WI38 (cell line): ENCODE results near the gene ISCU.

ENCODE experiments used
- H3K4me3 ChIP-seq: 2 replicates; pipeline ENCODE4 v1.5.1; 2011; ENCODE audit warnings: low read depth, mild to moderate bottlenecking, control low read depth, low read length
- TF ChIP-seq, protein P1 (sequence below): IDR thresholded peaks from 2 replicates; pipeline ENCODE4 v1.5.1; 2012; ENCODE audit warnings: low read depth, mild to moderate bottlenecking, control low read depth, low read length

ISCU gene

GRCh38 chr12:108612788-108613282 is 50.4 kb downstream of the ISCU start:
- TF ChIP-seq, protein P1, sequence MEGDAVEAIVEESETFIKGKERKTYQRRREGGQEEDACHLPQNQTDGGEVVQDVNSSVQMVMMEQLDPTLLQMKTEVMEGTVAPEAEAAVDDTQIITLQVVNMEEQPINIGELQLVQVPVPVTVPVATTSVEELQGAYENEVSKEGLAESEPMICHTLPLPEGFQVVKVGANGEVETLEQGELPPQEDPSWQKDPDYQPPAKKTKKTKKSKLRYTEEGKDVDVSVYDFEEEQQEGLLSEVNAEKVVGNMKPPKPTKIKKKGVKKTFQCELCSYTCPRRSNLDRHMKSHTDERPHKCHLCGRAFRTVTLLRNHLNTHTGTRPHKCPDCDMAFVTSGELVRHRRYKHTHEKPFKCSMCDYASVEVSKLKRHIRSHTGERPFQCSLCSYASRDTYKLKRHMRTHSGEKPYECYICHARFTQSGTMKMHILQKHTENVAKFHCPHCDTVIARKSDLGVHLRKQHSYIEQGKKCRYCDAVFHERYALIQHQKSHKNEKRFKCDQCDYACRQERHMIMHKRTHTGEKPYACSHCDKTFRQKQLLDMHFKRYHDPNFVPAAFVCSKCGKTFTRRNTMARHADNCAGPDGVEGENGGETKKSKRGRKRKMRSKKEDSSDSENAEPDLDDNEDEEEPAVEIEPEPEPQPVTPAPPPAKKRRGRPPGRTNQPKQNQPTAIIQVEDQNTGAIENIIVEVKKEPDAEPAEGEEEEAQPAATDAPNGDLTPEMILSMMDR = no peak
- H3K4me3 ChIP-seq = no peak overlapping the region

GRCh38 chr12:108613548-108613947 is 51.2 kb downstream of the ISCU start:
- TF ChIP-seq, protein P1 = no peak
- no peak overlapping the region for H3K4me3 ChIP-seq

GRCh38 chr12:108614041-108614440 is 51.6 kb downstream of the ISCU start:
- no peak overlapping the region for H3K4me3 ChIP-seq
- TF ChIP-seq, protein P1 = no peak

DNA sequence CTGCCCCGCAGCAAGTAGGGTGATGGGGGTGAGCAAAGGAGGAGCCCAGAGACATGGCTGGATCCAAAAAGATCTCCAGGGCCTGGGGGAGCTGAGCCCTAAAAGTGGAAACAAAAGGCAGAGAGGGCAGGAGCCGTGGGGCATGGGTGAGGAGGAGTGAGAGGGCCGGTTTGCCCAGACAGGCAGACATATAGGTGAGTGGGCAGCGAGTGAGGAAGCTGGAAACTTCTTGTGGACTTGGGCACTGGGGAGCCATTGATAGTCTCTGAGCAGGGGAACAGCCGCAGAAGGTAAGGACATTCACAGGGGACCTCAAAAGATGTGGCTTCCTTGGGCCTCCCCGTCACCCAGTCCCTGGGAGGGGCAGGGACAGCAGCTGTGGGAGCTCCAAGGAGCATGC is 52.2 kb downstream of the ISCU start:
- H3K4me3 ChIP-seq = no peak overlapping the region
- TF ChIP-seq, protein P1 = no peak

GRCh38 chr12:108615918-108616317 is 53.5 kb downstream of the ISCU start:
- TF ChIP-seq, protein P1 = no peak

GRCh38 chr12:108616359-108616758 is 54.0 kb downstream of the ISCU start:
- H3K4me3 ChIP-seq = no peak overlapping the region
- TF ChIP-seq, protein P1 = no peak

More at GRCh38 chr12:108615918-108616317, 53.5 kb downstream of the ISCU start:
- H3K4me3 ChIP-seq = no peak overlapping the region

- TF ChIP-seq, protein P1 = no peak
- no peak overlapping the region for H3K4me3 ChIP-seq
These were observed 54.8 kb downstream of the ISCU start for GRCh38 chr12:108616941-108617858.
